HG03103 (cell line): ENCODE data around the gene HMG20B.
"Not testable (repeated sequence)": the region's sequence is repeated elsewhere in the genome, so short reads cannot be mapped to it uniquely, and the experiment has no call there.

Experiments
- ATAC-seq: cut with Tn5 transposase; IDR thresholded peaks from one replicate; pipeline ENCODE4 v1.9.1; 2021; ENCODE audit warnings: low read depth; ENCODE audit not compliant: unreplicated experiment

Gene HMG20B

GRCh38 chr19:3578390-3578789 lies 5.6 kb downstream of the HMG20B start:
- ATAC-seq = no peak

- no peak for ATAC-seq
These were observed 7.6 kb downstream of the HMG20B start for GRCh38 chr19:3580156-3580934.

GRCh38 chr19:3581792-3582191 lies 9.0 kb downstream of the HMG20B start:
- ATAC-seq = not testable (repeated sequence)

DNA sequence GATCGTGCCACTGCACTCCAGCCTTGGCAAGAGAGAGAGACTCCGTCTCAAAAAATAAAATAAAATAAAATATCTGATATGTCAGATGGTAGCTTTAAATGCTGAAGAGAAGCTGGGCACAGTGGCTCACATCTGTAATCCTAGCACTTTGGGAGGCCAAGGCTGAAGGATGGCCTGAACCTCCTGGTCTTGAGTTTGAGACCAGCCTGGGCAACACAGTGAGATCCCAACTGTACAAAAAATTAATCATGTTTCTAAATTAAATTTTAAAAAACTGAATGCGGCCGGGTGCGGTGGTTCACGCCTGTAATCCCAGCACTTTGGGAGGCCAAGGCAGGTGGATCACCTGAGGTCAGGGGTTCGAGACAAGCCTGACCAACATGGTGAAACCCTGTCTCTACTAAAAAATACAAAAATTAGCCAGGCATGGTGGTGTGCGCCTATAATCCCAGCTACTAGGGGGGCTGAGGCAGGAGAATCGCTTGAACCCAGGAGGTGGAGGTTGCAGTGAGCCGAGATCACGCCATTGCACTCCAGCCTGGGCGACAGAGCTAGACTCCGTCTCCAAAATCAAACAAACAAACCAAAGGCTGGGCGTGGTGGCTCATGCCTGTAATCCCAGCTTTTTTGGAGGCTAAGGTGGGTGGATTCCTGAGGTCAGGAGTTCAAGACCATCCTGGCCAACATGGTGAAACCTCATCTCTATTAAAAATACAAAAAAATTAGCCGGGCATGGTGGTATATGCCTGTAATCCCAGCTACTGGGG lies 11.5 kb downstream of the HMG20B start:
- ATAC-seq = not testable (repeated sequence)

- no peak for ATAC-seq
These were observed 12.8 kb downstream of the HMG20B start, which contains the start of gene GIPC3 for GRCh38 chr19:3585301-3586126. Gene GIPC3, plus strand, starts transcription at chr19:3585478. Its CDS starts 120 bp downstream, at chr19:3585598.

GRCh38 chr19:3586127-3586626 lies 13.4 kb downstream of the HMG20B start:
- no peak for ATAC-seq

GRCh38 chr19:3586707-3587346 lies 14.1 kb downstream of the HMG20B start:
- no peak for ATAC-seq

GRCh38 chr19:3589439-3589838 lies 16.7 kb downstream of the HMG20B start:
- ATAC-seq = no peak

- ATAC-seq = no peak
These were observed 17.2 kb downstream of the HMG20B start for GRCh38 chr19:3589949-3590348.

DNA sequence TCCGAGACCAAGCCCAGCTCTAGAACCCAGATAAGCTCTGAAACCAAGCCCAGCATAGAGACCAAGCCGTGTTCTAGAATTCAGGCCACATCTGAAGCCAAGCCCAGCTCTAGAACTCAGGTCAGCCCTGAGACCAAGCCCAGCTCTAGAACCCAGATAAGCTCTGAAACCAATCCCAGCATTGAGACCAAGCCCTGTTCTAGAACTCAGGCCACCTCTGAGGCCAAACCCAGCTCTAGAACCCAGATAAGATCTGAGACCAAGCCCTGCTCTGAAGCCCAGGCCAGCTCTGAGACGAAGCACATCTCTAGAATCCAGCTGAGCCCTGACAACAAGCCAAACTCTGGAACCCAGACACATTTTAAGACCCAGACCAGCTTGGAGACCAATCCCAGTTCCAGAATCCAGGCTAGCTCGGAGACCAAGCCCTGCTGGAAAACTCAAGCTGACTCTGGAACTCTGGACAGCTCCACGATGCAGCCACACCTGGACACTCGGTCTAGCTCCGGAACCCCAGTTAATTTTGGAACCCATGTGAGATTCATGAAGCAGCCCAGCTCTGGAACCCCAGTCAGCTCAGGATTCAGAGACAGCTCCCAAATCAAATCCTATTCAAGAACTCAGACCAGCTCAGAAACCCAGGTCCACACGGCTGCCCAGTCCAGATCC lies 18.4 kb downstream of the HMG20B start:
- no peak for ATAC-seq

GRCh38 chr19:3591876-3592613 lies 19.3 kb downstream of the HMG20B start:
- ATAC-seq = no peak

DNA sequence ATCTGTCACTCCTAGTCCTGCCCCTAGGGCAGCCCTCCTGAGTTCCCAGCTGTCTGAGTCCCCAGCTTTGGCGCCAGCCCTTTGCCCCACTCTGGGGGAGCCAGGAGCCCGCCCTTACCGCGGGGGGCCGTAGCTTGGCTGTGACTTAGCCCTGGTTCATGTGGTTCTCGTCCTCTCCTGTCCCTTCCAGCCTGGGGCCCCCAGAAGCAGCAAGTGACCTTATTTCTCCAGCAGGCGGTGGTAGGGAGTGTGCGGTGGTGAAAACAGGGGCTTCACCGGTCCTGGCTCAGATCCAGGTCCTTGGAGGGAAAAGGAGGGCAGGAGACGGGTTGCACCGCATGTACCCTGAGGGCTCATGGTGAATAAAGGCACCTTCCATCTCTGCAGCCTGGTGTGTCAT lies 20.4 kb downstream of the HMG20B start:
- no peak for ATAC-seq

DNA sequence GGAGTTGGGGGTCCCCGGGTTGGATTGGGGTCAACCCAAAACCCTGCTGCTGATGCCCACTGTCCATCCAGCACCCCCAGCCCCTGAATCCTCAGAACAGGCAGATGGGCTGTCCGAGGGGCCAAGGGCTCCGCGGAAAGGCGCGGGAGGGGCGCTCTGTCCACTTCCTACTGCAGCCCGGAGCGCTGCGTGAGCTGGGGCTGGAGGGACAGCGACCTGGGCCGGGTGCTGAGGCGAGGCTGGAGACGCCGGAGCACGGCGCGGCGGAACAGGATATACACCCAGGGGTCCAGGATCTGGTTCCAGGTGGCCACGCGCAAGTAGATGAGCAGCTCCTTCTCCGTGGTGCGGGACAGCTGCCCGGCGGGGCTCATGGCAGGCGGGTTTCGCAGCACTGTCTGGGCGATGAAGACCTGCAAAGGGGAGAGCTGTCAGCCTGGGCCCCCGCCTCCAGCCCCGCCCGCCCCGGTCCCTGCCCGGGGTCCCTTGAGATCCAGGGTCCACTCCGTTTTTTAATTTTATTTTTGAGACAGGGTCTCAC lies 22.8 kb downstream of the HMG20B start:
- no peak for ATAC-seq

DNA sequence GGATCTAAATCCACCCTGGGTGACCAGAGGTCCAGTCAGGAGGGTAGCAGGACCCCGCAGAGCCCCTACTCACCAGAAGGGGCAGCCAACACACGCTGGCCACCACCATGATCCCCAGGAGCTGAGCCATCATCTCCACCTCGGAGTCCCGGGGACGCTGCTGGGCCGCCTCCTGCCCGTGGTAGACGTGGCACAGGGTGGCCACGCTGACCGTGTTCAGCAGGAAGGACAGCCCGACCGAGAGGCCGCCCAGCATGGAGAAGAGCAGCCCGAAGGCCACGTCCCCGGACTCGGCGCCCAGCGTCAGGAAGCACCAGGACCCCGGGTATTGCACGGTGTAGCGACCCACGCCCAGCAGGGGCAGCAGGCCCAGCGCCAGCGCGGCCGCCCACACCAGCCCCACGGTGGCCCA lies 27.0 kb downstream of the HMG20B start:
- no peak for ATAC-seq

DNA sequence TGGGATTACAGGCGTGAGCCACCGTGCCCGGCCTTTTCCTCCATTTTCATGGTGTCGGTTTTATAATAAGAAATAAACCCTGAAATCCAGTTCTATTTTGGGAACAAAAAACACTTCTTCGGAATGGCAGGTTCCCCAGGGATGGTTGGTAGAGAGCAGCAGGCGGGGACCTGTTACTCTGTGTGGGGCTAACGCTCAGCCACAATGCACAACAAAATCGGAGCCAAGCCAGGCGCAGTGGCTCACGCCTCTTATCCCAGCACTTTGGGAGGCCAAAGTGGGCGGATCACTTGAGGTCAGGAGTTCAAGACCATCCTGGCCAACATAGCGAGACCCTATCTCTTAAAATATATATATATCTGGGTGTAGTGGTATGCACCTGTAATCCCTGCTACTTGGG lies 28.3 kb downstream of the HMG20B start:
- no peak for ATAC-seq

DNA sequence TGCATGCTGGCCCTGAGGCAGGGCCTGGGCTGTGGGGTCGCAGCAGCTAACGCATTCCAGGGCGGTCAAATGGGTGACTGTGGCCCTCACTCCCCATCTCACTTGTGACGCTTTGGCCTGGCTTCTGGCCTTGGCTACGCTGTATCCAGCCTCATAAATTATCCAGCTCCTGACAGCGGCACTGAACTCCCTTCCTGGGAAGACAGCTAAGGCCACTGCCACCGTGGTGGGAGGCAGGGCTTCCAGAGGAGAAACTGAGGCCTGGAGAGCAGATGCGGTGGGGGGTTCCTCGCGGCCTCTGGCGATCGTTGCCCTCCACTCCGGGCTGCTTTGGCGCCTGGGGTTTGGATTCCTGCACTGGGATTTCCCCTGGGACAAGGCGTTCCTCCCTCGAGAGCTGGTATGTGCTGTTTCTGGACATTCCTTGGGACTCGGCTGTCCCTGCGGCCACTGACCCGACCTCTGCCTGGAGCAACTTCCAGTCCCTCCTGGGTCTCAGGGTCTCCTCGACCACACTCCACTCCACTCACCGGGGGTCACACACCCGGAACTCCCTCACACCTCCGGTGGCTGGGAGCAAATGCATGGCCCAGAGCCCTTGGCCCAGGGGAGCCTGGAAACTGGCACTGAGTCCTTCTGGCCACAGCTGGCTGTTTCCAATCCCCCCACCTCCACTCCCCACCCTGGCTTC lies 30.5 kb downstream of the HMG20B start:
- ATAC-seq = no peak

DNA sequence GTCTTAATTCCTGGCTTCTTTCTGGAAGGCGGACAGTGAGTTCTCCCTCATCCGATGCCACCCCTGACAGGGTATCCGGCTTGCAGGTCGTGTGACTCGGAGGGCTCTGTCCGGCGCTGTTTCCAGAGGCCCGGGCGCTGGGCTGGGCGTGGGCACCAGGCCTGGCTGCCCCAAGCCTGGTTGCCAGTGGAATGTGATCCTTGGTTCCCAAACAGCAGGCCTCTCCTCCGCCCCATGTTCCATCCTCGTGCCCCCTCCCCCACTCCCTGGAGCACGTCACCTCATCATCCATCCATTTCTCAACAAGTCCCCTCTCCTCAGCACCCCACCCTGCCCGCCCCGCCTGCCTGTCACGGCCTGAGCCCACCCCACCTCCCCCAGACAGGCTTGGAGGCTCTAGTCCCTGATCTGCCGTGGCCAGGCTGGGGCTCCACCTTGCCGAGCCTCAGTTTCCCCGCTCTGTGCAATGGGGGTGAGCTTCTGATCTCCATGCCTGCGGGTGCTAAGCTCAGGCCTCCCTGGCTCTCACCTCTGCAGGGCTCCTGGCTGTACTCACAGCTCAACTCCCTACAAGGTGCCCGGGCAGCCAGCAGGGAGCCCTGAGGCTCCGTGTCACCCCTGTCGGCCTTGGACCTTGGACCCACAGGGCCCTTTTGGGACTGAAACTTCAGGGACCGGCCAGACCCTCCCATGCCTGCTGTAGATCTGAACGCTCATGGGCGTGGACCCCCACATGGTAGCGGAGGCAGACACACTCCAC lies 31.7 kb downstream of the HMG20B start:
- ATAC-seq = no peak

- ATAC-seq = no peak
These were observed 32.2 kb downstream of the HMG20B start for GRCh38 chr19:3604987-3605343.
